ENCODE results near the gene MYL12B.

GRCh38 chr18:3246635-3247239, 15.2 kb upstream of the MYL12B start:
- TF ChIP-seq CTCF (IDR thresholded peaks at IDR 0.05) (no peak), USF2 (IDR thresholded peaks at IDR 0.05) (no peak), E2F6 (IDR thresholded peaks at IDR 0.05; ENCODE audit: borderline replicate concordance, low read depth) (no peak), EP300 (IDR thresholded peaks at IDR 0.05) (no peak), MAZ (IDR thresholded peaks at IDR 0.05; ENCODE audit: borderline replicate concordance, low read depth, low read length) (no peak), MYC (IDR thresholded peaks at IDR 0.05; ENCODE audit: borderline replicate concordance, low read length) (no peak), POLR2A (IDR thresholded peaks at IDR 0.05; ENCODE audit: low read length) (no peak), POLR2AphosphoS2 (conservative IDR thresholded peaks at IDR 0.05; ENCODE audit: low read length) (no peak), MAFK (IDR thresholded peaks at IDR 0.05; ENCODE audit: partially characterized antibody) (no peak), RFX5 (IDR thresholded peaks at IDR 0.05) (no peak), ZNF302 (CRISPR knock-in tag; IDR thresholded peaks at IDR 0.05) (no peak)
